Urinary bladder (tissue), 4 donors: ENCODE data around the gene DOCK4. TPM values are rescaled to one million over a fixed set of nuclear protein-coding genes. Genes with fewer than 3 reads are reported as not detected.

Experiments used
- DNase-seq: peaks from one replicate; pipeline ENCODE4 v3.0.0-alpha.2; 2015; ENCODE audit errors: extremely low spot score
- H3K27ac ChIP-seq: one replicate; pipeline ENCODE4 v1.5.1; 2013; ENCODE audit warnings: low read depth, mild to moderate bottlenecking, moderate library complexity
- H3K36me3 ChIP-seq: one replicate; pipeline ENCODE4 v1.6.1; 2013; ENCODE audit warnings: mild to moderate bottlenecking, moderate library complexity; ENCODE audit not compliant: insufficient read depth
- H3K4me1 ChIP-seq: one replicate; pipeline ENCODE4 v1.6.1; 2013; ENCODE audit warnings: mild to moderate bottlenecking, moderate library complexity; ENCODE audit not compliant: insufficient read depth
- H3K4me3 ChIP-seq: one replicate; pipeline ENCODE4 v1.5.1; 2013; ENCODE audit warnings: low read depth, low read length
- WGBS: extraction: QIAGEN DNeasy Blood & Tissue Kit; methylation state at CpG from one replicate; pipeline ENCODE4 v1.1.7; 2013; 5-methylcytosine and 5-hydroxymethylcytosine counted together
- polyA plus RNA-seq: library from polyadenylated mRNA; stranded (reverse); fragments of 200-250 nt; gene quantifications from one replicate; pipeline ENCODE4 v1.2.3, GENCODE V29; 2013
- total RNA-seq: library from RNA; depleted of rRNA; stranded (reverse); fragments of >200 nt; gene quantifications from one replicate; pipeline ENCODE4 v1.2.3, GENCODE V29; 2014
- donor health status: healthy with polysubstance abuse.
- donor health status: healthy.

Gene DOCK4
- total and polyA plus RNA-seq, 2 donors, result 5.9 to 46.5 TPM

DNA sequence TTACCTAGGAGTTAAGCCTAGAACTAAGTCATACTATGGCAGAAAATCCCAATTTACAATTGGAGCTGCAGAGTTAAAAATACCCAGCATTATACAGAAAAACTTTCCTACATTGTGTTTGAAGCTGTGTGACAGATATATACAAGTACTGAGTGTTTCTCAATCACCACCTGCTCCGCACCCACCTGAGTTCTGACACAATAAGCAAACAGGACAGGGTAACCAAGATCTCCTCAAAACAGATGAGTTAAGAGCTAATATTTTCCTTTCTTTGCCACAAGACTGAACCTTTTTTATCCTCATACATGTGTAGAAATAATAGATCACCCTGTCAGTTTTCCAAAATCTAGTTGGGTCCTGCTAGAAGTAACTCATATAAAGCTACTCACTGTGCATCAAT is 186.3 kb downstream of the DOCK4 start:
- Histone ChIP-seq H3K27ac (no peak overlapping the region), H3K4me3 (no peak overlapping the region), H3K4me1 (no peaks in the 10 kb centered on the region), H3K36me3 (no peaks in the 10 kb centered on the region)
- DNase-seq, result no peak
- WGBS, result 100% methylated on average over 1 of the region's 1 CpG

DNA sequence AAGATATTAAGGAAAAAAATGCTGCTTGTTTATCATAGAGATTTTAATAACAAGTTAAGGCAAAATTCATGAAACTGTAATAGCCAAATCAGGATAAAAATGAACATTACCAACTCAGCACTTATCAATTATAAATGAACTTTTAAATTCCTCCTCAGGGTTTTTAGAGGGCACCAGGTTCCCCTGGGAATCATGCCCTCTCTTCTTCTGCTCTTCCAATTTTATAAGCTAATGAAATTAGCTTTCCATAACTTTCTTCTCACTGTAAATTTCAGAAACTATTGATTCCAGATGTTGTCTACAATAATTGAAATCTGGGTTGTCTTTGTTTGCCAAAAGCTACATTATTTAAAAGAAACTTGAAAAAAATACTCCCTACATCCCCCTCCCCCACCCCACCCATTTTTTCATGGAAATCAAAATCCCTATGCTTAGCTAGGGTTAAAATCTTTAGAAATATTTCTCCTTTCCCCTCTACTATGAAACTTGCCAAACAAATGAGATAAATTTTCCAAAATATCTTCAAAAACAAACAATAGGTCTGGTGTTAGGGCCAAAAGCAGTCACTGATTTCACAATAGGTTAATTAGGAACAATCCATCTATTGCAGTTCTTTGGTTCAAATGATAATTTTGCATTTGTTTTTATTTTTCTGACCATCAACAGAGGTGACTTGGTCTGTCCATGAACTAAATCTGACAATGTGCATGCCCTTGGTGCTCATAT is 187.7 kb downstream of the DOCK4 start:
- Histone ChIP-seq H3K36me3 (no peaks in the 10 kb centered on the region), H3K27ac (no peak overlapping the region), H3K4me1 (no peaks in the 10 kb centered on the region), H3K4me3 (no peak overlapping the region)
- DNase-seq, result no peak

DNA sequence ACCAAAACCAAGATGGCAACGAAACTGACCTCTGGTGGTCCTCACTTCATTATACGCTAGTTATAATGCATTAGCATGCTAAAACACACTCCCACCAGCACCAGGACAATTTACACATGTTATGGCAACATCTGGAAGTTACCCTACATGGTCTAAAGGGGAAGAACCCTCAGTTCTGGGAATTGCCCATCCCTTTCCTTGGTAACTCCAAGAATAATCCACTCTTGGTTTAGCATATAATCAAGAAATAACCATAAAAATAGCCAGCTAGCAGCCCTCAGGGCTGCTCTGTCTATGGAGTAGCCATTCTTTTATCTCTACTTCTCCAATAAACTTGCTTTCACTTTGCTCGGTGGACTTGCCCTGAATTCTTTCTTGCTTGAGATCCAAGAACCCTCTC is 191.1 kb downstream of the DOCK4 start:
- H3K4me1 ChIP-seq, result no peaks in the 10 kb centered on the region
- no peaks in the 10 kb centered on the region for H3K36me3 ChIP-seq
- H3K27ac ChIP-seq, result no peak overlapping the region
- no peak for DNase-seq
- H3K4me3 ChIP-seq, result no peak overlapping the region
- WGBS, result 91% methylated on average over 3 of the region's 3 CpGs

DNA sequence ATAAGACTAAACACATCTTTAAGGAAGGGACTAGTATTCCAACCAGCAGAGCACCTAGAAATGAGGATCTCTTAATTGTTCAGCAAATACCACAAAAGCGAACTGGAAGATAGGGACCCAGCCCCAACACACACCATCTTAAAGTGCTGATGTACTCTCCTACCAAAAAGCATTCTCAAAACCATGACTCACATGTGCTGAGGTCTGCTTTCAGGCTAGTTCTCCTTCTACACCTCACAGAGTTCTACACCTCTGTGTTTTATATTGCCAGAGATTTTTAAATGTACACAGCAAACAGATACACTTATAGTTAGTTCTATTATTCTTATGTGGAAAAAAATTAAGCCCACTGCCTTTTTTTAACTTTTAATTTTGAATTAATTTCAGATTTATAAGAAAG is 191.9 kb downstream of the DOCK4 start:
- Histone ChIP-seq H3K27ac (no peak overlapping the region), H3K36me3 (no peaks in the 10 kb centered on the region), H3K4me3 (no peak overlapping the region), H3K4me1 (no peaks in the 10 kb centered on the region)
- WGBS, result 94% methylated on average over 1 of the region's 1 CpG
- DNase-seq, result no peak

DNA sequence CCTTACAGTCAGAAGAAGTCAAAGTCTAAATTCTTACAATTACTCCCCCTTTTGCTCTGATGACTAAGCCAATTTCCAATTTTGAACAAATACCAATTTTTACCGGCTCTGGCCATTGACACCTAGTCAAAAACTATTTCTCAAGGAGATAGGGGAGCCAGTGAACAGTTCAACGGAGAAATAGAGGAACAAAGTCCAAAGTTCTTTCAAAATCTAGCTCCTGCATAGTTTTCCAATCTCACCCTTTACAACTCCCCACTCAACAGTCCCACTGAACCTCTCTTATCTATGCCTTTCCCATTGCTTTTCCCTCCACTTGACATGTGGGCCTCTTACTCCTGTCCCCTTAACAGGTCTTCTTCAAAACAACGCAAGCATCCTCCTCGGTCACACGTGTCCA is 192.9 kb downstream of the DOCK4 start:
- no peak for DNase-seq
- WGBS, result 95% methylated on average over 5 of the region's 5 CpGs
- Histone ChIP-seq H3K36me3 (no peaks in the 10 kb centered on the region), H3K27ac (no peak overlapping the region), H3K4me3 (no peak overlapping the region), H3K4me1 (no peaks in the 10 kb centered on the region)

DNA sequence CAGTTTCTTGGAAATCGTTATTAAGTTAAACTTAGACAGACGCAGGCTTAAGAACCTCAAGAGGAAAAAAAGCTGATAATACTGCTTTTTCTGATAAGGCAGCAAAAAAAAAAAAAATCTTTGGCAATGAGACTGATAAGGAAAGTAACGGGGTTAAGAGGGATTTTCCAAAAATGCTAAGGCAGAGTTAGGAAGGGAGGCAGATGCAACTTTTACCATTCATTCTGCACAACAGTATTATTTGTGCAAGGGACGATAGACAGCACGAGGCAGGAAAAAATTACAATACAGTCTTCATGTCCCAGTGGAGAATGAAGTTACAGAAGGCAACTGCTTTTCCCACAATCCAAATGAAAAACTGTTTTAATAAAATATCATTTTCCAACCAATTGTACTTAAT is 194.0 kb downstream of the DOCK4 start:
- WGBS, result 33% methylated on average over 5 of the region's 5 CpGs
- Histone ChIP-seq H3K4me3 (no peak overlapping the region), H3K36me3 (no peaks in the 10 kb centered on the region), H3K27ac (no peak overlapping the region), H3K4me1 (no peaks in the 10 kb centered on the region)
- DNase-seq, result no peak

DNA sequence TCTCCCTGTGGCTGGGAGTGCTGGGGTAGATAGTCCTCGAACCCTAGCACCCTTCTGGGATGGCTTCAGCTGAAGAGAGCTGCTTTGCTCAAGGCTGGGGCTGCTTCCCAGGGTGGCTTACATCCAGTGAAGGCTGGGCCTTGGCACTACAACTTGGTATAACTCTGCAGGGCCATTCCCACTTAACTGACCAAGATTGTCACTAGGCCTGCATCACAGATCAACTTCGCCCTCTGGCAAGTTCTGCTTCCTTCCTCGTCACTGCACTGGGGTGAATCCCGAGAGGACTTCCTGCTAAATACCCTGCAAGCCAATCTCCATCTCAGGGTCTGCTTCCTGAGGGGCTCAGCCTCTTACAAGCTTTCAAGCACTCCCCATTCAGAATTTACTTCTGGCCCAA is 195.2 kb downstream of the DOCK4 start:
- Histone ChIP-seq H3K27ac (no peak overlapping the region), H3K4me3 (no peak overlapping the region), H3K4me1 (no peaks in the 10 kb centered on the region), H3K36me3 (no peaks in the 10 kb centered on the region)
- DNase-seq, result no peak
- 76% methylated on average over 4 of the region's 4 CpGs for WGBS

DNA sequence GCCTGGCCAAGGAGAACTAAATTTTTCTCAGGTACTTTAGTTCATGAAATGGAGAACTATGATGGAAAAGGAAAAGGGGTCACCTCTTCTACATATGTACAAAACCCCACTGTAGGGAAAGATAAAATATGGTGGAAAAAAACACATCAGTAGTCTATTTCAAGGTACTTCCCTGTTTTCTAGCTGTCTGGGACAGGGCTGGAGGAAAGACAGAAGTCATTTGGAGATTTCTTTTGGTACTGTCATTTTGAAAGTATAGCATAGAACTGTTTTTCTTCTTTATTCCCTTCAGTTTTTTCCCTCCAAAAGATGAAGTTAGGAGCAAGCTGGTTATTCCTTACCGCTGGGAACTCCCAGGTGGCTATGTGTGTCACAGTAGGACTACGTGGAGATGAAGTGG is 196.1 kb downstream of the DOCK4 start:
- H3K36me3 ChIP-seq, result no peaks in the 10 kb centered on the region
- H3K4me1 ChIP-seq, result no peaks in the 10 kb centered on the region
- H3K4me3 ChIP-seq, result no peak overlapping the region
- no peak for DNase-seq
- 93% methylated on average over 2 of the region's 2 CpGs for WGBS
- H3K27ac ChIP-seq, result no peak overlapping the region

DNA sequence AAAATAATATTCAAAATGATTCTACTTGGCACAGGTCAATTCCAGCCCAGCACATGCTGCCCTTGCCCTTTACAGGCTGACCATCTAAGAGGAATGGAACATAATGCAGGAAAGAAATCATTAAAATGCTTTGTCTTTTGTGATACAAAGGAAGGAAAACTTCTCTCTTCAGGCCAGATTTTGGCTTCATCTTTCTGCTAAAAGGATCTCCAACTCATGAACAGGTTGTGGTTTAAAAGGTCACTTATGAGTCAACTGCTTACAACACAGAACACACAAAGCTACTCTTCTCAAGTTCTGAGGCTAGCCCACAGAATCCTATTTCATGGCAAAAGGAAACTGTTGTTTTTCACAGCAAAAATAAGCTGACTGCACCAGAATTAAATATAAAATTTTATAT is 197.1 kb downstream of the DOCK4 start:
- no peaks in the 10 kb centered on the region for H3K4me1 ChIP-seq
- H3K27ac ChIP-seq, result no peak overlapping the region
- H3K36me3 ChIP-seq, result no peaks in the 10 kb centered on the region
- DNase-seq, result no peak
- no peak overlapping the region for H3K4me3 ChIP-seq

DNA sequence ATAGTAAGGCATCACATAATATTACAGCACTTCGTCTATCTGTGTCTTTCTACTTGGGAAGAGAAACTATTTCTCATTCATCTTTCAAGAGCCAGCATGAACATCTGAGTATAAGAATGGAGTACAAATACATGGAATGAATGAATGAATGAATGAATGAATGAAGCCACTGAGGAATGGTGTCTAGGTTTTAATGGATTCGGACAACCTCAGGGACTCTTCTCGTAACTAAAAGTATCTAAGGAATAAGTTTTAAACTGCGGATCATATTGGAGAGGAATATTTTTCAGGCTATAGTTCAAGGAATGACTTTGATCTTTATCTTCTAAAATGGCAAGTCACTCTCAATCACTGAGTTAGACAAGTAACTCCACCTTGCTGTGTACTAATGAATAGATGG is 199.0 kb downstream of the DOCK4 start:
- Histone ChIP-seq H3K27ac (no peak overlapping the region), H3K36me3 (no peaks in the 10 kb centered on the region), H3K4me3 (no peak overlapping the region), H3K4me1 (no peaks in the 10 kb centered on the region)
- no peak for DNase-seq
- WGBS, result 98% methylated on average over 4 of the region's 4 CpGs

DNA sequence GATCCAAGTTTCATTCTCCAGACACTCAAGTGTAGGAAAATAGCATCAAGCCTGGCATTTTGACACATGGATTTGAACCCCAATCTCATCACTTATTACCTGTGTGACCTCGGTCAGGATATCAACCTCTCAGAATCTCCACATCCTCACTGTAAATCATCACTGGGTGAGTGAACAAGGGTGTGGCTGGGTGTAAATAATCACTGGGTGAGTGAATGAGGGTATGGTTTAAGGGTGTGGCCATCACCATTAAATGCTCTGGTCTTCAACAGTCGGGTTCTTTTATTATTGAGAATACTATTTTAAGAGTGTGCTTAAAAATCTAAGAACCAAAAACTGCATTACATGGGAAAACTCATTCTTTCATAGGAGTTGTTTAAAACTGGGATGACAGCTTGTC is 200.1 kb downstream of the DOCK4 start:
- Histone ChIP-seq H3K4me1 (no peaks in the 10 kb centered on the region), H3K27ac (no peak overlapping the region), H3K36me3 (no peaks in the 10 kb centered on the region), H3K4me3 (no peak overlapping the region)
- 72% methylated on average over 2 of the region's 2 CpGs for WGBS
- no peak for DNase-seq

DNA sequence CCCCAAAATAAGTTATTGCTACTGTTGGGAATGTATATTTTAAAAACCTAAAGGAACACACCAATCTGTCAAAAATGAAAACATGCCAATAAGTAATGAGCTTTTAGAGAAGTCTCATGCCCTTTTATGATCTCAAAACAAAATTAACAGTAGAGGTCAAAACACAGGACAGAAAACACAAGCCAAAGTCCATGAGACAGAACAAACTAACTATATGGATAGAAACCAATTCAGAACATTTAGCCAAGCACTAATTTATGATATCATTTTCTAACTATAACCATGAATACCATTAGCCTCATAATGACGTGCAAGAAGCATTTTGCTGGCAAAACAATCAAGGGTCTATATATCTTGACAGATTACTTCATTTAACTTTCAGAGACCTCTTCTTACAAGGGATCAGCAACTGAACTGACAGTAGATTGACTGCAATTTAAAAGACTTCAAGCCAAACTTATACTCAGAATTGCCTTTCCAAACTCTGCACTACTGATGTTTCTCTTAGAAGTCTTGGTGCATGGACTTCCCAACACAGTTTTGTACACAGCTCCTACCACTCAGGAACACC is 200.9 kb downstream of the DOCK4 start:
- WGBS, result 46% methylated on average over 1 of the region's 1 CpG
- Histone ChIP-seq H3K36me3 (no peaks in the 10 kb centered on the region), H3K27ac (no peak overlapping the region), H3K4me3 (no peak overlapping the region), H3K4me1 (no peaks in the 10 kb centered on the region)
- DNase-seq, result no peak

DNA sequence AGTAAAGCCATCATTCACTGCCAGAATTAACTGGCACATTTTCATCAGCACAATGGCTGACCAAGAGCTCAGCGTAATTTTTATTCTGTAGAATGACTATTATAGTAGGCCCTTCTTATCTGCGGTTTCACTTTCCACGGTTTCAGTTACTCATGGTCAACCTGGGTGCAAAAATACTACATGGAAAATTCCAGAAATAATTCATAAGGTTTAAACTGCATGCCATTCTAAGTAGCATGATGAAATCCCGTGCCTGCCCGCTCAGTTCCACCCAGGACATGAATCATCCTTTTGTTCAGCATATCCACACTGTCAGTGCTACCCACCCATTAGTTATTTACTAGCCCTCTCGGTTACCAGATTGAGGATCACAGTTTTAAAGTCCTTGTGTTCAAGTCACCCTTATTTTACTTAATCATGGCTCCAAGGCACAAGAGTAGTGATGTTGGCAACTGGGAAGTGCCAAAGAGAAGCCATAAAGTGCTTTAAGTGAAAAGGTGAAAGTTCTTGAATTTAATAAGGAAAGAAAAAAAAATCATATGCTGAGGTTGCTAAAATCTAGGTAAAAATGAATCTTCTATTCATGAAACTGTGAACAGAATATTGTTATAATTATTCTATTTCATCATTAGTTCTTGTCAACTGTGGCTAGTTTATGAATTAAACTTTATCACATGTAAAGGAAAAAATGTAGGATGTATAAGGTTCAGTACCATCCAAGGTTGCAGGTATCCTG is 204.9 kb downstream of the DOCK4 start:
- Histone ChIP-seq H3K4me1 (no peaks in the 10 kb centered on the region), H3K36me3 (no peaks in the 10 kb centered on the region), H3K27ac (no peak overlapping the region), H3K4me3 (no peak overlapping the region)
- DNase-seq, result no peak
- WGBS, result 89% methylated on average over 6 of the region's 6 CpGs

DNA sequence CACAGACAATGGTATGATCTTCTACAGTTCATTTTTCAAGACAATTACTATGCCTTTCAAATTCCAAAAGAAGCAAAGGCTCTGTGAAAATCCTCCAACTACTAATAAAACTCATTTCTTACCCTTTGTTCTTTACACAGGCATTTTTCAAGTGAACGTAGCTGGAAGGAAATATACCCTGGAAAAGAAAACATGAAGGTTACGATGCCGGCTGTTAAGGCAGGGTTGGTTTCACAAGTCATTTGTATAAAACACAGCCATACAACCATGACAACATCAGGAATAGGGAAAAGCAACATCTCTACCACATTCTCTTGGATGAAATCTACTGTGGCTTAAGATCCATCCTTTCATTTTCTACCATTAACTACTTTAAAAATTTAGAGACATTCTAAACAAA is 207.9 kb downstream of the DOCK4 start:
- no peak for DNase-seq
- Histone ChIP-seq H3K4me1 (no peaks in the 10 kb centered on the region), H3K36me3 (no peaks in the 10 kb centered on the region), H3K4me3 (no peak overlapping the region), H3K27ac (no peak overlapping the region)
- WGBS, result 85% methylated on average over 3 of the region's 3 CpGs
